Measurements from ENCODE around the gene ATOSA.
A peak's percentile ranks its signal among the peaks of the same experiment; 100 is the strongest.

Gene ATOSA

GRCh38 chr15:52717924-52718323 lies 38.7 kb upstream of the ATOSA start:
- Histone ChIP-seq H2BK120ac (ENCODE audit: low read depth, low read length) (no peak overlapping the region), H3K18ac (ENCODE audit: low read length) (no peak overlapping the region), H2BK5ac (ENCODE audit: low read length) (no peak overlapping the region), H2BK15ac (replicated peaks; ENCODE audit: low read depth) (no peak overlapping the region), H3K27me3 (ENCODE audit: insufficient read depth, low read length, poor library complexity) (no peaks in the 10 kb centered on the region), H2AK5ac (ENCODE audit: low read length) (no peak overlapping the region), H3K79me1 (ENCODE audit: low read length) (no peaks in the 10 kb centered on the region), H3K56ac (ENCODE audit: low read length) (no peak overlapping the region), H3K9ac (ENCODE audit: low read length) (no peak overlapping the region), H3K4me3 (ENCODE audit: low read length) (no peak overlapping the region), H3K4ac (ENCODE audit: low read depth, low read length) (no peak overlapping the region), H4K5ac (ENCODE audit: low read length) (no peak overlapping the region), H3K36me3 (ENCODE audit: control insufficient read depth, insufficient read depth, low read length) (no peaks in the 10 kb centered on the region), H3K4me1 (ENCODE audit: control insufficient read depth, low read depth, low read length) (no peaks in the 10 kb centered on the region), H3K23ac (ENCODE audit: low read length) (no peak overlapping the region), H4K8ac (ENCODE audit: low read depth, low read length) (no peak overlapping the region), H3K79me2 (ENCODE audit: control insufficient read depth, insufficient read depth, low read length) (no peaks in the 10 kb centered on the region), H3K27ac (ENCODE audit: low read depth, low read length) (no peak overlapping the region), H3K4me2 (ENCODE audit: low read length) (no peak overlapping the region)
- peak; percentile 31 for DNase-seq
- WGBS (ENCODE audit: extremely low coverage, insufficient coverage, low lambda C conversion rate) = no CpG with 5 or more reads among the region's 6 CpGs

- WGBS (ENCODE audit: extremely low coverage, insufficient coverage, low lambda C conversion rate) = no CpG with 5 or more reads among the region's 6 CpGs
- no peak overlapping the region for H3K4me3 ChIP-seq (ENCODE audit: low read length)
- no peak overlapping the region for H4K8ac ChIP-seq (ENCODE audit: low read depth, low read length)
- no peak overlapping the region for H3K56ac ChIP-seq (ENCODE audit: low read length)
- no peak overlapping the region for H3K4me2 ChIP-seq (ENCODE audit: low read length)
- H3K4ac ChIP-seq (ENCODE audit: low read depth, low read length) = no peak overlapping the region
- no peak overlapping the region for H3K18ac ChIP-seq (ENCODE audit: low read length)
- DNase-seq = no peak
- H3K36me3 ChIP-seq (ENCODE audit: control insufficient read depth, insufficient read depth, low read length) = no peaks in the 10 kb centered on the region
- H2BK120ac ChIP-seq (ENCODE audit: low read depth, low read length) = no peak overlapping the region
- H2AK5ac ChIP-seq (ENCODE audit: low read length) = no peak overlapping the region
- H3K79me2 ChIP-seq (ENCODE audit: control insufficient read depth, insufficient read depth, low read length) = no peaks in the 10 kb centered on the region
- no peak overlapping the region for H4K5ac ChIP-seq (ENCODE audit: low read length)
- no peaks in the 10 kb centered on the region for H3K4me1 ChIP-seq (ENCODE audit: control insufficient read depth, low read depth, low read length)
- no peaks in the 10 kb centered on the region for H3K79me1 ChIP-seq (ENCODE audit: low read length)
- no peak overlapping the region for H3K27ac ChIP-seq (ENCODE audit: low read depth, low read length)
- no peak overlapping the region for H2BK5ac ChIP-seq (ENCODE audit: low read length)
- no peak overlapping the region for H2BK15ac ChIP-seq (replicated peaks; ENCODE audit: low read depth)
- no peaks in the 10 kb centered on the region for H3K27me3 ChIP-seq (ENCODE audit: insufficient read depth, low read length, poor library complexity)
- H3K9ac ChIP-seq (ENCODE audit: low read length) = no peak overlapping the region
- H3K23ac ChIP-seq (ENCODE audit: low read length) = no peak overlapping the region
Observed at GRCh38 chr15:52717481-52717880, 38.3 kb upstream of the ATOSA start.

GRCh38 chr15:52716536-52716935 lies 37.3 kb upstream of the ATOSA start:
- Histone ChIP-seq H3K4ac (ENCODE audit: low read depth, low read length) (no peak overlapping the region), H4K5ac (ENCODE audit: low read length) (no peak overlapping the region), H3K18ac (ENCODE audit: low read length) (no peak overlapping the region), H3K4me1 (ENCODE audit: control insufficient read depth, low read depth, low read length) (no peaks in the 10 kb centered on the region), H2BK120ac (ENCODE audit: low read depth, low read length) (no peak overlapping the region), H3K27ac (ENCODE audit: low read depth, low read length) (no peak overlapping the region), H3K56ac (ENCODE audit: low read length) (no peak overlapping the region), H3K23ac (ENCODE audit: low read length) (no peak overlapping the region), H2BK15ac (replicated peaks; ENCODE audit: low read depth) (no peak overlapping the region), H3K4me3 (ENCODE audit: low read length) (no peak overlapping the region), H2BK5ac (ENCODE audit: low read length) (no peak overlapping the region), H2AK5ac (ENCODE audit: low read length) (no peak overlapping the region), H3K9ac (ENCODE audit: low read length) (no peak overlapping the region), H4K8ac (ENCODE audit: low read depth, low read length) (no peak overlapping the region), H3K27me3 (ENCODE audit: insufficient read depth, low read length, poor library complexity) (no peaks in the 10 kb centered on the region), H3K4me2 (ENCODE audit: low read length) (no peak overlapping the region), H3K79me2 (ENCODE audit: control insufficient read depth, insufficient read depth, low read length) (no peaks in the 10 kb centered on the region), H3K79me1 (ENCODE audit: low read length) (no peaks in the 10 kb centered on the region), H3K36me3 (ENCODE audit: control insufficient read depth, insufficient read depth, low read length) (no peaks in the 10 kb centered on the region)
- DNase-seq = no peak
- WGBS (ENCODE audit: extremely low coverage, insufficient coverage, low lambda C conversion rate) = no CpG with 5 or more reads among the region's 2 CpGs

- no CpG with 5 or more reads among the region's 5 CpGs for WGBS (ENCODE audit: extremely low coverage, insufficient coverage, low lambda C conversion rate)
- Histone ChIP-seq H3K79me1 (ENCODE audit: low read length) (no peaks in the 10 kb centered on the region), H2AK5ac (ENCODE audit: low read length) (no peak overlapping the region), H2BK120ac (ENCODE audit: low read depth, low read length) (no peak overlapping the region), H3K79me2 (ENCODE audit: control insufficient read depth, insufficient read depth, low read length) (no peaks in the 10 kb centered on the region), H3K4me3 (ENCODE audit: low read length) (no peak overlapping the region), H2BK5ac (ENCODE audit: low read length) (no peak overlapping the region), H4K8ac (ENCODE audit: low read depth, low read length) (no peak overlapping the region), H3K36me3 (ENCODE audit: control insufficient read depth, insufficient read depth, low read length) (no peaks in the 10 kb centered on the region), H3K4me2 (ENCODE audit: low read length) (no peak overlapping the region), H3K27me3 (ENCODE audit: insufficient read depth, low read length, poor library complexity) (no peaks in the 10 kb centered on the region), H3K4ac (ENCODE audit: low read depth, low read length) (no peak overlapping the region), H3K4me1 (ENCODE audit: control insufficient read depth, low read depth, low read length) (no peaks in the 10 kb centered on the region), H2BK15ac (replicated peaks; ENCODE audit: low read depth) (no peak overlapping the region), H3K27ac (ENCODE audit: low read depth, low read length) (no peak overlapping the region), H3K56ac (ENCODE audit: low read length) (no peak overlapping the region), H3K23ac (ENCODE audit: low read length) (no peak overlapping the region), H4K5ac (ENCODE audit: low read length) (no peak overlapping the region), H3K18ac (ENCODE audit: low read length) (no peak overlapping the region), H3K9ac (ENCODE audit: low read length) (no peak overlapping the region)
- DNase-seq = no peak
Observed at GRCh38 chr15:52715411-52715810, 36.2 kb upstream of the ATOSA start.

- Histone ChIP-seq H3K9ac (ENCODE audit: low read length) (no peak overlapping the region), H2BK15ac (replicated peaks; ENCODE audit: low read depth) (no peak overlapping the region), H3K36me3 (ENCODE audit: control insufficient read depth, insufficient read depth, low read length) (no peaks in the 10 kb centered on the region), H3K4ac (ENCODE audit: low read depth, low read length) (no peak overlapping the region), H3K79me1 (ENCODE audit: low read length) (no peaks in the 10 kb centered on the region), H3K56ac (ENCODE audit: low read length) (no peak overlapping the region), H3K4me3 (ENCODE audit: low read length) (no peak overlapping the region), H4K8ac (ENCODE audit: low read depth, low read length) (no peak overlapping the region), H2AK5ac (ENCODE audit: low read length) (no peak overlapping the region), H3K18ac (ENCODE audit: low read length) (no peak overlapping the region), H4K5ac (ENCODE audit: low read length) (no peak overlapping the region), H3K79me2 (ENCODE audit: control insufficient read depth, insufficient read depth, low read length) (no peaks in the 10 kb centered on the region), H3K27me3 (ENCODE audit: insufficient read depth, low read length, poor library complexity) (no peaks in the 10 kb centered on the region), H2BK5ac (ENCODE audit: low read length) (no peak overlapping the region), H2BK120ac (ENCODE audit: low read depth, low read length) (no peak overlapping the region), H3K27ac (ENCODE audit: low read depth, low read length) (no peak overlapping the region), H3K23ac (ENCODE audit: low read length) (no peak overlapping the region), H3K4me1 (ENCODE audit: control insufficient read depth, low read depth, low read length) (no peaks in the 10 kb centered on the region), H3K4me2 (ENCODE audit: low read length) (no peak overlapping the region)
- DNase-seq = no peak
- WGBS (ENCODE audit: extremely low coverage, insufficient coverage, low lambda C conversion rate) = no CpG with 5 or more reads among the region's 3 CpGs
Observed at GRCh38 chr15:52714968-52715367, 35.8 kb upstream of the ATOSA start.

- Histone ChIP-seq H3K9ac (ENCODE audit: low read length) (no peak overlapping the region), H3K79me1 (ENCODE audit: low read length) (no peaks in the 10 kb centered on the region), H3K18ac (ENCODE audit: low read length) (no peak overlapping the region), H3K27ac (ENCODE audit: low read depth, low read length) (no peak overlapping the region), H2BK15ac (replicated peaks; ENCODE audit: low read depth) (no peak overlapping the region), H2BK120ac (ENCODE audit: low read depth, low read length) (no peak overlapping the region), H4K8ac (ENCODE audit: low read depth, low read length) (no peak overlapping the region), H3K36me3 (ENCODE audit: control insufficient read depth, insufficient read depth, low read length) (no peaks in the 10 kb centered on the region), H4K5ac (ENCODE audit: low read length) (no peak overlapping the region), H3K56ac (ENCODE audit: low read length) (no peak overlapping the region), H2AK5ac (ENCODE audit: low read length) (no peak overlapping the region), H3K4me2 (ENCODE audit: low read length) (no peak overlapping the region), H3K79me2 (ENCODE audit: control insufficient read depth, insufficient read depth, low read length) (no peaks in the 10 kb centered on the region), H2BK5ac (ENCODE audit: low read length) (no peak overlapping the region), H3K23ac (ENCODE audit: low read length) (no peak overlapping the region), H3K4me3 (ENCODE audit: low read length) (no peak overlapping the region), H3K4me1 (ENCODE audit: control insufficient read depth, low read depth, low read length) (no peaks in the 10 kb centered on the region), H3K27me3 (ENCODE audit: insufficient read depth, low read length, poor library complexity) (no peaks in the 10 kb centered on the region), H3K4ac (ENCODE audit: low read depth, low read length) (no peak overlapping the region)
- no peak for DNase-seq
- no CpG with 5 or more reads among the region's 2 CpGs for whole genome bisulfite sequencing (ENCODE audit: extremely low coverage, insufficient coverage, low lambda C conversion rate)
Observed at GRCh38 chr15:52710708-52711389, 31.7 kb upstream of the ATOSA start.

All from mesendoderm (in vitro differentiated cells).